Testis (tissue), 3 donors: ENCODE measurements around the gene RCOR1. TPM values are rescaled to one million over a fixed set of nuclear protein-coding genes. Genes with fewer than 3 reads are reported as not detected.

Experiments used
- DNase-seq: peaks from one replicate; pipeline ENCODE4 v3.0.0-alpha.2; 2019
- H3K27ac ChIP-seq, 2 donors: fragments of 200-600 bp; sonication (generic); one replicate each; pipeline ENCODE4 v1.5.1; 2019
- H3K27me3 ChIP-seq: fragments of 200-600 bp; sonication (generic); one replicate; pipeline ENCODE4 v1.5.1; 2019
- H3K36me3 ChIP-seq: fragments of 200-600 bp; sonication (generic); one replicate; pipeline ENCODE4 v1.5.1; 2017; ENCODE audit warnings: low read depth; ENCODE audit errors: missing control alignments
- H3K4me1 ChIP-seq: fragments of 200-600 bp; sonication (generic); one replicate; pipeline ENCODE4 v1.5.1; 2019
- H3K4me3 ChIP-seq, 2 donors: fragments of 200-600 bp; sonication (generic); one replicate each; pipeline ENCODE4 v1.5.1; 2017 to 2019
- H3K9me3 ChIP-seq: fragments of 200-600 bp; sonication (generic); one replicate; pipeline ENCODE4 v1.5.1; 2017
- CTCF ChIP-seq, 3 experiments: fragments of 450-650 bp in 2 of 3; fragments of 200-600 bp in 1 of 3; sonication (generic) in 1 of 3; IDR thresholded peaks; one replicate each; pipeline ENCODE4 v1.5.1; 2016 to 2019; ENCODE audit warnings: antibody characterized with exemption in 3 of 3, mild to moderate bottlenecking in 2 of 3, moderate library complexity in 1 of 3
- POLR2A ChIP-seq: fragments of 450-650 bp; IDR thresholded peaks from one replicate; pipeline ENCODE4 v1.6.1; 2017; ENCODE audit warnings: antibody characterized with exemption, mild to moderate bottlenecking, moderate library complexity
- WGBS, 2 donors: methylation state at CpG; one replicate each; pipeline ENCODE4 v1.1.5; 2018; 5-methylcytosine and 5-hydroxymethylcytosine counted together
- intact Hi-C: fragments of 100-400 bp; cut with DNase I; formaldehyde crosslinking; loops from one replicate; pipeline ENCODE4 v1.15.1; 2023; ENCODE audit warnings: low total_unique reads
- polyA plus RNA-seq: library from polyadenylated mRNA; stranded (reverse); fragments of 350-450 nt; fragmentation: Illumina TruSeq; extraction: RNeasy Lipid Tissue Mini Kit (QIAGEN cat#74804); gene quantifications from one replicate; pipeline ENCODE4 v1.2.3, GENCODE V29; 2014; ENCODE audit warnings: low read depth, low replicate concordance; ENCODE audit not compliant: insufficient read depth
- total RNA-seq, 2 donors: library from RNA; depleted of rRNA; stranded (reverse); fragments of >200 nt; gene quantifications; one replicate each; pipeline ENCODE4 v1.2.3, GENCODE V29; 2016

Gene RCOR1
- total and polyA plus RNA-seq, 3 donors from 2014 or later, result 33.8 to 37.8 (median 33.9) TPM

DNA sequence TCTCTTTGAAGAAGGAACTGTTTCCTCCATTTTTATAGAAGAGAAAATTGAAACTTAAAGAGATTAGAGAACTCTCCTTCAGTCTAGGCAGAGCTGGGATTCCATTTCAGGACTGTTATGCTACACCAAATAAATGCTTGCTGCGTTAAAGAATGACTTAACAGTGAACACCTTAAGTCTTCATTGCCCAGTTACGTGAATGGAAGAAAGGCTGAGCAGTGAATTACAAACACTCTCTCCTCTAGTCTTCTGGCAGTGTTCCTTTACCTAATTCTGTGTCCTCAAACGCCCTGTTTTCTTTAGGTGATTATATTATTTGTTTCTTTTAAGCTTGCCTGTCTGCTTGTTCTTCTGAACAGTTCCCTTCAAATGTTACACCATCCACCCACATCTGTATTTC, 59.7 kb downstream of the RCOR1 start:
- WGBS, 2 donors, result 34 to 40% methylated on average over 3 of the region's 3 CpGs
- Histone ChIP-seq H3K4me1 (peaks cover 5% of the 10 kb centered on the region), H3K27me3 (no peaks in the 10 kb centered on the region), H3K4me3 (no peak overlapping the region), H3K36me3 (no peaks in the 10 kb centered on the region), H3K27ac (peak overlapping the region in 1 of 2 donors; percentile 39), H3K9me3 (no peaks in the 10 kb centered on the region)
- TF ChIP-seq CTCF (IDR thresholded peaks at IDR 0.05), result no peak
- TF ChIP-seq POLR2A, result no peak
- no peak for DNase-seq
- intact Hi-C loops, result no loop called here

GRCh38 chr14:102654298-102654697, 61.8 kb downstream of the RCOR1 start:
- WGBS, 2 donors, result 96 to 97% methylated on average over 4 of the region's 4 CpGs
- H3K27ac ChIP-seq, result no peak overlapping the region
- no peaks in the 10 kb centered on the region for H3K36me3 ChIP-seq
- intact Hi-C loops, result no loop called here
- H3K4me1 ChIP-seq, result peaks cover 5% of the 10 kb centered on the region
- no peaks in the 10 kb centered on the region for H3K27me3 ChIP-seq
- H3K4me3 ChIP-seq, result no peak overlapping the region
- no peak for DNase-seq
- no peaks in the 10 kb centered on the region for H3K9me3 ChIP-seq
- TF ChIP-seq POLR2A (no peak), CTCF (IDR thresholded peaks at IDR 0.05) (no peak)

DNA sequence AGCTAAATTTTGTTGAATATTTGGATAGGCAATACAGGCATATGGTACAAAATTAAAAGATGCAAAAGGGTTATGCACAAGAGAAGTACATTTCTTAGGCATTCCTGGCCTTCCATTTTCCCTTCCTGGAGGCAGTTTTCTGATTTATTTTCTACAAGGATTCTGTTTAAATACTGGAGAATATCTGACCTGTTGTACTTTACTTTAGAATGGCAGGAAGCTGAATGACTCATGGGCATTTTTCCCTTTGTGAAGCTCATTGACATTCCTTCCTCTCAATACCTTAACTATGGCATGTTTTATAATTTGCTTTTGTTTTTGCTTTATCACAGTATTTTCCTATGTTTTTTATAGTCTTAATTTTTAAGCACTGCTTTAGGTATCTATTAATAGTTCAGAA, 62.7 kb downstream of the RCOR1 start:
- no peak for TF ChIP-seq POLR2A
- TF ChIP-seq CTCF (IDR thresholded peaks at IDR 0.05), result no peak
- no peak overlapping the region for H3K27ac ChIP-seq
- no peaks in the 10 kb centered on the region for H3K27me3 ChIP-seq
- H3K36me3 ChIP-seq, result no peaks in the 10 kb centered on the region
- H3K4me1 ChIP-seq, result peaks cover 9% of the 10 kb centered on the region
- H3K9me3 ChIP-seq, result no peaks in the 10 kb centered on the region
- H3K4me3 ChIP-seq, result no peak overlapping the region
- no peak for DNase-seq
- intact Hi-C loops, result no loop called here

DNA sequence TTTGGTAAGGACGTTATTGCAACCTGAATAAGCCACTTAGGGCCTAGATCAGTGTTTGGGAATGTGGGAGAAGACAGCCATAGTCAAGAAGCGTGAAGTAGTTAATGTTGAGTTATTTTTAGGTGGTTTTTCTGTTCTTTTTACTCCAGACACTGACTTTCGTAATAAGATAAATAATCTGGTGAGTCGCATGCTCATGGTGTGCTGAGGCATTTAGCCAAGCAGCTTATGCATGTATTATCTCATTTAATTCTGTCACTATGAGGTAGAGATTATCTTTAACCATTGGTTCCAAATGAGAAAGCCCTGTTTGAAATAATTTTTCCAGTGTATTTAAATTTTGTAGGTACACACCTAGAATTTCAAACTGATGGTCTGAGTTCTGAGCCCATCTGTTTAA, 67.3 kb downstream of the RCOR1 start:
- 56 to 64% methylated on average over 4 of the region's 4 CpGs for WGBS, 2 donors
- TF ChIP-seq POLR2A (no peak), CTCF (IDR thresholded peaks at IDR 0.05) (no peak)
- no peaks in the 10 kb centered on the region for H3K9me3 ChIP-seq
- no peaks in the 10 kb centered on the region for H3K36me3 ChIP-seq
- intact Hi-C loops, result no loop called here
- H3K27me3 ChIP-seq, result no peaks in the 10 kb centered on the region
- peaks cover 21% of the 10 kb centered on the region for H3K4me1 ChIP-seq
- no peak for DNase-seq
- H3K4me3 ChIP-seq, result no peak overlapping the region
- H3K27ac ChIP-seq, result no peak overlapping the region

- H3K27me3 ChIP-seq, result no peaks in the 10 kb centered on the region
- no peak for TF ChIP-seq CTCF (IDR thresholded peaks at IDR 0.05)
- no peak for TF ChIP-seq POLR2A
- peaks cover 21% of the 10 kb centered on the region for H3K4me1 ChIP-seq
- WGBS, 2 donors, result 86 to 92% methylated on average over 4 of the region's 4 CpGs
- no peaks in the 10 kb centered on the region for H3K36me3 ChIP-seq
- no peaks in the 10 kb centered on the region for H3K9me3 ChIP-seq
- no peak overlapping the region for H3K4me3 ChIP-seq
- no peak overlapping the region for H3K27ac ChIP-seq
- DNase-seq, result no peak
- intact Hi-C loops, result no loop called here
Observed at GRCh38 chr14:102661614-102662013, 69.2 kb downstream of the RCOR1 start.
